Activated CD4-positive, CD25-positive, alpha-beta regulatory T cell treated with anti-CD3 and anti-CD28 coated beads, Interleukin-2, amount 50 U/mL, for 72 hours (primary cell): ENCODE measurements around the gene DNMT3L.
A peak's percentile ranks its signal among the peaks of the same experiment; 100 is the strongest.
"Not testable (repeated sequence)": the region's sequence is repeated elsewhere in the genome, so short reads cannot be mapped to it uniquely, and the experiment has no call there.

ENCODE experiments used
- DNase-seq: peaks from one replicate; pipeline ENCODE4 v3.0.0; 2021

DNMT3L gene

GRCh38 chr21:44241281-44241680 lies 20.4 kb downstream of the DNMT3L start:
- DNase-seq, result not testable (repeated sequence)

- not testable (repeated sequence) for DNase-seq
Observed at GRCh38 chr21:44240842-44241241, 20.9 kb downstream of the DNMT3L start, which contains the start of gene ICOSLG. Gene ICOSLG, minus strand, starts transcription at chr21:44240943. Its CDS starts 126 bp downstream, at chr21:44240817.

- DNase-seq, result not testable (repeated sequence)
Observed at GRCh38 chr21:44240353-44240752, 21.3 kb downstream of the DNMT3L start.

GRCh38 chr21:44229561-44229960 lies 32.1 kb downstream of the DNMT3L start:
- DNase-seq, result not testable (repeated sequence)

DNA sequence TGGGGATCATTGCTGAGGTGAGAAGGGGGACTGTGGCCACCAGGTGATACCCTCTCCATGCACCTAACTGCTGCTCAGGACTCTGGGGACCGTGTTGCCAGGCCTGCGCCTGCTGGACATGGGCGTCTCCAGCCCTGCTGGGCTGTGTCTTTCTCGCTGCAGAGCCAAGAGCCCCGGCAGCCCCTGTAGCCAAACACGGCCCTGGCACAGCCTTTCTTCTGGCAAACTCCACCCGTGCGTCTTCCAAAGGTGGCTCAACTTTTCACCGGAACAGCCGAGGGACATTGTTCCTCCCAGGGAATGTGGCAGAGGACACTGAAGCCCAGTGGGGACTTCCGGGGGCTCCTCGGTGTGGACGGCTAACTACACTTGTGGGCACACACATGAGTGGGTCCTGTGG lies 33.6 kb downstream of the DNMT3L start:
- not testable (repeated sequence) for DNase-seq

DNA sequence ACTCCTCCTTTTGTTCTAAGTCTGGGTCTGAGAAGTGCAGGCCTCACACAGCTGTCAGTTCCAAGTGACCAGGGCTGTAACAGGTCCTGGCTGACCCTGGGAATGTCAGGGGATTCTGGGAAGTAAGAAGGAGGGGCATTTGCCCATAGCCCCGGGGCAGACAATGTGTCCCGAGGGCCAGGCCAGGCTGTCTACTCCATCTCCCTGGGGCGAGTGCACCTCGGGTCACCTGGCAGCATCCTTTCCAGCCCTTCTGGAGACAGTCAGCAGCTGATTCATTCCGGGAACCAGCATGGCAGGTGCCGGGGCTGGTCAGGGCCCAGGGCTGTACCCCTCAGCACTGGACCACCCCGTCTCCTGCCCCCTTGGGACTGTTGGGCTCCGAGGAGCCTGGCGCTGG lies 34.1 kb downstream of the DNMT3L start:
- not testable (repeated sequence) for DNase-seq

DNA sequence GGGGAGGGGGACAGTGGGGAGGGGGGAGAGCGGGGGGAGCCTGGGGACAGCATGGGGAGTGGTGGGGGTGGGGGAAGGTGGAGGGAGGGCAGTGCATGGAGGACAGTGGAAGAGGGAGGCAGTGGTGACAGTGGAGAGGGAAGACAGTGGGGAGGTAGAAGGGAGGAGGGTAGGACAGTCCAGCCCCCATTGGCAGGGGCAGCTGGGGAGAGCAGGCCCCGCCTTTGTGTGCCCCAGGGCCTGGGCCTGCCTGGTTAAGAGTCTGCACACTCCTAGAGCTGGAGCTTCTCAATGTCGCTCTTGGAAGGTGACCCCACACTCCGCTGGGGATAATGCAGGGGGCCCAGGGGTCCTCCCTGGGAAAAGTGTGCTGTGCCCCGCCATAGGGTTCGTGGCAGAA lies 36.1 kb downstream of the DNMT3L start:
- DNase-seq, result not testable (repeated sequence)

- DNase-seq, result not testable (repeated sequence)
Observed at GRCh38 chr21:44223334-44223733, 38.4 kb downstream of the DNMT3L start.

- DNase-seq, result not testable (repeated sequence)
Observed at GRCh38 chr21:44220674-44221073, 41.0 kb downstream of the DNMT3L start.

DNA sequence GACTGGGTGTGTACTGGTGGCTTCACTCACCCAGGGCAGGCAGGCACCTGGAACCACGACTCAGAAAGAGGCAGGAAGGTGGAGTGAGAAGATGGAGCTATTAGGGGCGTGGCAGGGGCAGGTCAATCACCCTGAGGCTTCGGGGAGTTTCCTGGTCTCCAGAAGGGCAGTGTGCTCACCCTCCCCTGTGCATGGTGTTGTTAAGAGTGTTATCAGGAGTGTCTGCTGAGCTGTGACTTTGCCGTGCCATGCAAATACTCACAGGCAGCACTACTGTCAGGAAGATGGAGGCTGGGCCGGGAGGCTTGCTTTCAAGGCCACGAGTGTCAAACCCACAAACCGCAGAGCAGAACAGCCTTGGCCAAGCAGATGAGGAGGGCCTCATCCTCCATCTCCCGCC lies 43.2 kb downstream of the DNMT3L start:
- DNase-seq, result not testable (repeated sequence)

GRCh38 chr21:44211978-44212377 lies 49.7 kb downstream of the DNMT3L start:
- DNase-seq, result not testable (repeated sequence)

GRCh38 chr21:44211574-44211973 lies 50.1 kb downstream of the DNMT3L start:
- DNase-seq, result not testable (repeated sequence)

DNA sequence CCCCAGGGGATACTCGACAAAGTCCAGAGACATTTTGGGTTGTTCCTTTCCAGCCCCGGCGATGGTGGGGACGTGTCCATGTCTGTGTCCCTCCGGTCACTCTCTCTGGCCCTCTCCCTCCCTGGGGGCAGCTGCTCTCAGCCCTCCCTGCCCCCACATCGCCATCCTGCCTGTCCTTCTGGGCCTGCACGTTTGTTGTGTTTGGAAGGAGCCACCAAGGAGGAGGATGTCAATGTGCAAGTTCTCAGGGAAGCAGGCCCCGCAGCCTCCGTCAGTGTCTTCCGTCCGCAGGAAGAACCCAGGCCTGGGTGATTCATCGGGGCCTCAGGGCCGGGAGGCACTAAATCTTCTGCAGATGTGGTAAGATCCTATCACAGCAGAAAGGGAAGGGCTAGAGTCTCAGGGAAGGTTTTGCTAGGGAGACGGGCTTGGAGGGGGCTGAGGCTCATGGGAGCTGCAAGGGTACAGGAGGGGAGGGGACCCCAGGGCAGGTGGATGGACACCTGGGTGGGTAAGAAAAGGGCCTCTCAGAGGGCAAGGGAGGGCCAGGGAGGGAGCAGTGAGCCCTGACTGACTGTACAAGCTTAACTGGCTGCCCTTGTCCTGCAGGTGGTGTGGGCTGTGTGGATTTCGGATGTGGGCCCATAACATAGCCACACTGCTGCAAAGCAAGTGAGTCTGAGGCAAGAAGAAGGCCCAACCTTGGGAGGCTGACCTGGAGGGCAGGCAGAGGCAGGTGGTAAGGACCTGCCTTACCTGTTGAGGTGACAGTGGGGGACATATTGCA lies 53.6 kb downstream of the DNMT3L start:
- peak; percentile 6 for DNase-seq

GRCh38 chr21:44206698-44207676 lies 54.7 kb downstream of the DNMT3L start:
- DNase-seq, result not testable (repeated sequence)

- not testable (repeated sequence) for DNase-seq
Observed at GRCh38 chr21:44206187-44206586, 55.5 kb downstream of the DNMT3L start.

- not testable (repeated sequence) for DNase-seq
Observed at GRCh38 chr21:44202590-44203299, 59.0 kb downstream of the DNMT3L start.

GRCh38 chr21:44199997-44200396 lies 61.7 kb downstream of the DNMT3L start:
- DNase-seq, result not testable (repeated sequence)

DNA sequence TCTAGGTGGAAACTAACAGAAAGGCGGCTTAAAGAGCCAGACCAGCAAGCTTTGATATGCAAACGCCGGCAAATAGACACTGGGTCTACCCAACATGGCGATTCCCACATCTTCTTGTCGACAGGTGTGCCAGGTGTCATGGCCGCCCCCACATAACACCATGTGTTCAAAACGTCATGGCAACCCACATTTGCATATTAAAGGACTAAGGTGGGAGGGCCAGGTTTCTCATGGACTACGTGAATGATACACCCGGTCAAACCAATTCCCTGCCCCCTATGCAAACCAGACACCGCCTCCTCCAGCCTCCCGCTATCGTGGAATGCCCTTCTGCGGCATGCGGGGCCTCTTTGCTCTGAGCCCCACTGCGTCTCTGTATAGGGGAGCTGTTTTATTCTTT lies 62.2 kb downstream of the DNMT3L start:
- no peak for DNase-seq

- not testable (repeated sequence) for DNase-seq
Observed at GRCh38 chr21:44197156-44197516, 64.6 kb downstream of the DNMT3L start.
